HFFc6 (cell line): Measurements from ENCODE around the gene FAM180A. TPM values are rescaled to one million over a fixed set of nuclear protein-coding genes. Genes with fewer than 3 reads are reported as not detected.

Experiments used
- DNase-seq: peaks from one replicate; pipeline ENCODE4 v3.0.0-alpha.2; 2018
- H3K27ac Mint-ChIP-seq: 2 replicates; pipeline ENCODE4 v1.8.0; 2020; ENCODE audit warnings: mild to moderate bottlenecking, mixed read lengths
- H3K27me3 Mint-ChIP-seq: 2 replicates; pipeline ENCODE4 v1.8.0; 2021; ENCODE audit warnings: mild to moderate bottlenecking, moderate library complexity, mixed read lengths; ENCODE audit not compliant: insufficient read depth
- H3K36me3 Mint-ChIP-seq: 2 replicates; pipeline ENCODE4 v1.8.0; 2021; ENCODE audit warnings: low read depth, mixed read lengths
- H3K4me1 Mint-ChIP-seq: 2 replicates; pipeline ENCODE4 v1.8.0; 2020; ENCODE audit warnings: low read depth, mixed read lengths
- H3K4me3 Mint-ChIP-seq: 2 replicates; pipeline ENCODE4 v1.8.0; 2020; ENCODE audit warnings: mild to moderate bottlenecking, moderate library complexity, mixed read lengths
- H3K9me3 Mint-ChIP-seq: 2 replicates; pipeline ENCODE4 v1.8.0; 2020; ENCODE audit warnings: mild to moderate bottlenecking, mixed read lengths
- CTCF ChIP-seq: fragments of 200-600 bp; sonication (generic); IDR thresholded peaks from 2 replicates; pipeline ENCODE4 v1.5.0; 2021; ENCODE audit warnings: antibody characterized with exemption, mild to moderate bottlenecking
- total RNA-seq, 6 experiments: library from RNA; stranded (reverse); fragmentation: NEBNext Ultra II Directional; extraction: Animal tissue kit (Norgen Biotek cat#: 25700); gene quantifications; 2 replicates in 1 of 6; 3 replicates in 5 of 6; pipeline ENCODE4 v1.2.3, GENCODE V29; 2021

FAM180A gene
- total RNA-seq, 6 experiments from 2014 or later = 5.6 to 61.9 (median 53.3) TPM

GRCh38 chr7:135683609-135684008 is 65.0 kb downstream of the FAM180A start:
- no peak for DNase-seq
- H3K36me3 Mint-ChIP-seq = peaks cover 27% of the 10 kb centered on the region
- no peak for TF ChIP-seq CTCF

GRCh38 chr7:135682191-135682590 is 66.4 kb downstream of the FAM180A start:
- Mint-ChIP-seq H3K27me3 (no peaks in the 10 kb centered on the region; the same call in 1 of the 2 replicates), H3K9me3 (no peaks in the 10 kb centered on the region), H3K27ac (peak overlapping the region; percentile 70), H3K4me3 (no peak overlapping the region), H3K4me1 (peaks cover 73% of the 10 kb centered on the region), H3K36me3 (peaks cover 28% of the 10 kb centered on the region)
- no peak for DNase-seq
- no peak for TF ChIP-seq CTCF

More at GRCh38 chr7:135683609-135684008, 65.0 kb downstream of the FAM180A start:
- Mint-ChIP-seq H3K4me3 (no peak overlapping the region), H3K9me3 (no peaks in the 10 kb centered on the region), H3K27ac (peak overlapping the region; percentile 77), H3K4me1 (peaks cover 63% of the 10 kb centered on the region), H3K27me3 (no peaks in the 10 kb centered on the region; the same call in 1 of the 2 replicates)

- no peak for TF ChIP-seq CTCF
- H3K36me3 Mint-ChIP-seq = peaks cover 30% of the 10 kb centered on the region
These were observed 66.9 kb downstream of the FAM180A start for GRCh38 chr7:135681762-135682161.

More at GRCh38 chr7:135681762-135682161, 66.9 kb downstream of the FAM180A start:
- Mint-ChIP-seq H3K9me3 (no peaks in the 10 kb centered on the region), H3K27ac (no peak overlapping the region), H3K4me3 (no peak overlapping the region), H3K27me3 (no peaks in the 10 kb centered on the region; the same call in 1 of the 2 replicates), H3K4me1 (peaks cover 75% of the 10 kb centered on the region)
- no peak for DNase-seq

Other genes with a start within 250 kb of the FAM180A start
- 10 to 100 TPM; 23.2 to 27.3 (median 25.1) TPM for gene CNOT4, start 238.7 kb downstream of the FAM180A start, total RNA-seq
- gene NUP205, start 190.9 kb downstream of the FAM180A start, total RNA-seq = 10 to 100 TPM; 32.3 to 54.7 (median 49.9) TPM
- gene STMP1, start 86.3 kb downstream of the FAM180A start, total RNA-seq = 10 to 100 TPM; 40.0 to 58.1 (median 51.7) TPM
- gene SLC13A4, start 20.6 kb downstream of the FAM180A start, total RNA-seq = 1 to 10 TPM in 1 of 6 experiments, under 1 TPM in 4, not detected in 1; 0.24 to 1.2 (median 0.68) TPM
- gene MTPN, start 228.5 kb upstream of the FAM180A start, total RNA-seq = 100 to 1,000 TPM; 242 to 306 (median 273) TPM